Measurements from ENCODE around the gene SAC3D1. TPM values are rescaled to one million over a fixed set of nuclear protein-coding genes. Genes with fewer than 3 reads are reported as not detected.

SAC3D1 gene
- total RNA-seq, 1 experiment from 2014 or later = 55.6 TPM

DNA sequence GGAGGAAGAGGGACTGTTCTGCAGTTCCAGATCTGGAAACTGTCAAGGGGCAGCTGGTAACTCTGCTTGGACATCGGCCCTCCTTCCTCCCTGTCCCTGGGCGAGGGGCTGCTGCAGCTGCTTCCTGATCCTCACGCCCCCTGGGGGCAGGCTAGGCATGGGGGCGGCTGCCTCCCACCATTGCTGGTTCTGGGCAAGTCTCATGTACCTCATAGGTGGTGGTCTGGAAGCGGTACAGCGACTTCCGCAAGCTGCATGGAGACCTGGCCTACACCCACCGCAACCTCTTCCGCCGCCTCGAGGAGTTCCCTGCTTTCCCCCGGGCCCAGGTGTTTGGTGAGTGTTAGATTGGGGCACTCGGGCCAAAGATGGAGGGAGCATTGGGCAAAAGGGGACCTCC lies 8.8 kb upstream of the SAC3D1 start:
- ATAC-seq = no peak
- no peak overlapping the region for H3K27ac ChIP-seq (ENCODE audit: low read length)
- intact Hi-C loops (cut with micrococcal nuclease; ENCODE audit: unreplicated experiment) = no loop called here
- TF ChIP-seq, protein P1, sequence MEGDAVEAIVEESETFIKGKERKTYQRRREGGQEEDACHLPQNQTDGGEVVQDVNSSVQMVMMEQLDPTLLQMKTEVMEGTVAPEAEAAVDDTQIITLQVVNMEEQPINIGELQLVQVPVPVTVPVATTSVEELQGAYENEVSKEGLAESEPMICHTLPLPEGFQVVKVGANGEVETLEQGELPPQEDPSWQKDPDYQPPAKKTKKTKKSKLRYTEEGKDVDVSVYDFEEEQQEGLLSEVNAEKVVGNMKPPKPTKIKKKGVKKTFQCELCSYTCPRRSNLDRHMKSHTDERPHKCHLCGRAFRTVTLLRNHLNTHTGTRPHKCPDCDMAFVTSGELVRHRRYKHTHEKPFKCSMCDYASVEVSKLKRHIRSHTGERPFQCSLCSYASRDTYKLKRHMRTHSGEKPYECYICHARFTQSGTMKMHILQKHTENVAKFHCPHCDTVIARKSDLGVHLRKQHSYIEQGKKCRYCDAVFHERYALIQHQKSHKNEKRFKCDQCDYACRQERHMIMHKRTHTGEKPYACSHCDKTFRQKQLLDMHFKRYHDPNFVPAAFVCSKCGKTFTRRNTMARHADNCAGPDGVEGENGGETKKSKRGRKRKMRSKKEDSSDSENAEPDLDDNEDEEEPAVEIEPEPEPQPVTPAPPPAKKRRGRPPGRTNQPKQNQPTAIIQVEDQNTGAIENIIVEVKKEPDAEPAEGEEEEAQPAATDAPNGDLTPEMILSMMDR (IDR thresholded peaks at IDR 0.05) = no peak
- TF ChIP-seq REST (IDR thresholded peaks at IDR 0.05; ENCODE audit: insufficient read depth in 1 of 2, low read depth in 2 of 2, low read length in 1 of 2) = no peak
- TF ChIP-seq POLR2AphosphoS5 (IDR thresholded peaks at IDR 0.05; ENCODE audit: low read depth, low read length) = no peak
- no peak for TF ChIP-seq TCF7L2 (IDR thresholded peaks at IDR 0.05; ENCODE audit: low read depth, low read length)
- no peak for TF ChIP-seq SIN3A (IDR thresholded peaks at IDR 0.05; ENCODE audit: borderline replicate concordance, insufficient read depth, low read depth, low read length)
- ChIA-PET CTCF (no interaction called here), POLR2A (no interaction called here)
- H3K9me3 ChIP-seq (ENCODE audit: control insufficient read depth, insufficient read depth, low read depth, low read length) = no peaks in the 10 kb centered on the region
- H3K4me3 ChIP-seq (ENCODE audit: low read depth in 2 of 2, low read length in 2 of 2) = no peak overlapping the region
- no peaks in the 10 kb centered on the region for H3K36me3 ChIP-seq (ENCODE audit: control insufficient read depth, insufficient read depth, low read length)
- no peak for DNase-seq (ENCODE audit: low read depth, low spot score)
- in situ Hi-C loops (cut with HindIII; ENCODE audit: low pct_unique_long_range_greater_than_20kb, low sequenced_read_pairs) = no loop called here
- H3K4me1 ChIP-seq (ENCODE audit: control insufficient read depth, insufficient read depth, low read length) = no peaks in the 10 kb centered on the region; the same call in 1 of the 2 replicates
- no peaks in the 10 kb centered on the region for H3K27me3 ChIP-seq (ENCODE audit: control insufficient read depth, insufficient read depth, low read length)
- no TSS peak for BruUV-seq (replicated peaks)

- POLR2A ChIA-PET = no interaction called here
- Histone ChIP-seq H3K27me3 (ENCODE audit: control insufficient read depth, insufficient read depth, low read length) (no peaks in the 10 kb centered on the region), H3K27ac (ENCODE audit: low read length) (no peak overlapping the region), H3K4me3 (ENCODE audit: low read depth in 2 of 2, low read length in 2 of 2) (no peak overlapping the region), H3K9me3 (ENCODE audit: control insufficient read depth, insufficient read depth, low read depth, low read length) (no peaks in the 10 kb centered on the region), H3K4me1 (ENCODE audit: control insufficient read depth, insufficient read depth, low read length) (no peaks in the 10 kb centered on the region), H3K36me3 (ENCODE audit: control insufficient read depth, insufficient read depth, low read length) (no peaks in the 10 kb centered on the region)
- CTCF ChIA-PET = no interaction called here
- in situ Hi-C loops (cut with HindIII; ENCODE audit: low pct_unique_long_range_greater_than_20kb, low sequenced_read_pairs) = no loop called here
- DNase-seq (ENCODE audit: low read depth, low spot score) (no peak), ATAC-seq (no peak)
- no TSS peak for BruUV-seq (replicated peaks)
- TF ChIP-seq SIN3A (IDR thresholded peaks at IDR 0.05; ENCODE audit: borderline replicate concordance, insufficient read depth, low read depth, low read length) = no peak
- TF ChIP-seq POLR2AphosphoS5 (IDR thresholded peaks at IDR 0.05; ENCODE audit: low read depth, low read length) = no peak
- TF ChIP-seq TCF7L2 (IDR thresholded peaks at IDR 0.05; ENCODE audit: low read depth, low read length) = no peak
- no peak for TF ChIP-seq REST (IDR thresholded peaks at IDR 0.05; ENCODE audit: insufficient read depth in 1 of 2, low read depth in 2 of 2, low read length in 1 of 2)
- TF ChIP-seq, protein P1 (IDR thresholded peaks at IDR 0.05) = no peak
- intact Hi-C loops (cut with micrococcal nuclease; ENCODE audit: unreplicated experiment) = no loop called here
Measured at GRCh38 chr11:65034423-65034822, 6.6 kb upstream of the SAC3D1 start.

Measured in Panc1 (cell line).